NAMALWA (cell line): ENCODE data around the gene HOXD9.

ENCODE experiments used
- DNase-seq: peaks from one replicate; pipeline ENCODE4 v3.0.0-alpha.2; 2015; ENCODE audit warnings: low spot score

HOXD9 gene

DNA sequence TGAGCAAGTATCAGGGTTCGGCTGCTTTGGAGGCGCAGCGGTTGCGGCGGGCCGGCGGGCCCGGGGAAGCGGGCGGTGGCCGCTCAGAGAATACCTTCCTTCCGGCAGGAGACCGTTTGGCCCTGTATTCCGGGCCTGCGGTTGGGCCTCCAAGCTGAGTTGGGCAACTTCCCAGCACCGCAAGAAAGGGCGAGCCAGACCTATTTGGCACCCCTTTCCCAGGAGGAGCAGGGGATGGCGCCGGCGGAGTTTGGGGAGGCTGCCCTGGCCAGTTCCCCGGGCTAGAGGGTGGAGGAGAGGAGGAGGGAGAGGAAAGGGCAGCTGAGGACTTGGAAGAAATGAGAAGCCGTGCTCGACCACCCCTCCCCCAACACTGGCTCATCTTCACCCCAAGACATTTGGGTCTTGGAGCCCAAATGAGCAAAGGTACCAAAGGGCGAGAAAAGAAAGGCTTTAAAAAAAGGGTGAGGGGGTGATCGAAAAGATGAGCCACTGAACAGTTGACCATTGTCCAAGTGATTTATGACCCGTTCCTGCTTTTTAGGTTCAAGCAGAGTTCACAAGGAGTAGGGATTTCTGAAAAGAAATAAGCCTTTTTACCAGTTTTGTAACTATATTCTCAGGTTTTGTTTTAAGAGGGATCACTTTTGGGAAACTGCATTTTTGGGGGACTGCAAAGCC is 43.0 kb downstream of the HOXD9 start:
- DNase-seq: no peak

DNA sequence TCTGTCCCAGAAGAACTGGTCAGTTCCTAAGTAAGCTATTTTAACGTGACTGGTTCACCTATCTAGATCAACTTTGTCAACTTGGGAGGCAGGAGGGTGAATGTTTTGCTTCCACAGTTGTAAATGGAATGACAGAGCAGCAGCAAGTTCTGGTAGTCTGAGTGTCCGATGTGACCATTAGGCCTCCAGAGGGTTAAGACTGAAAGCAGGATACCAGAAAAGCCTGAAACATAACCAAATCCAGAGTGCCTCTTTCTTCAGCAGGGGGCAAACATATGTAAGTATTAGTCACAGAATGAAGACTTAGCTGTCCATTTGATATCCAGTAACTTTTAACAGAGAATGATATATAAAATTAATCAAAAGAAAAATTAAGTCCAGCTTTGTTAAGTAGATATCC is 43.8 kb downstream of the HOXD9 start:
- no peak for DNase-seq

DNA sequence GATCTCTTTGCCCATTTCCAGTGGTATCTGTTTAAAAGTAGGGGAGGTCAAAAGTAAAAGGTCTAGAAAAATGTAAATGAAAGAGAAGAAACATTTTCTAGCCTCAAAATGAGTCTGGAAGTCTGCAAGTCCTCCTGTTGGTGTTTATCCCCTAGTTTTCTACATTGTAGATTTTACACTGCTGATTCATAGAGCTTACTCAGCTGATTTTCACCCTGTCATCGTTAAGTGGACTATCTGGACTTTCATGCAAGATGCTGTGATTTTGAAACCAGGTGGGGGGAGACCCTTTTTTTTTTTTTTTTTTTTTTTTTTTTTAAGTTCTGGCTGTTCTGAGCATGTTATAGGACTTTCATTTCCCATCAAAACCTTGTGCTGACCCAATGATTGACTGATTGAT is 44.9 kb downstream of the HOXD9 start:
- DNase-seq: no peak

DNA sequence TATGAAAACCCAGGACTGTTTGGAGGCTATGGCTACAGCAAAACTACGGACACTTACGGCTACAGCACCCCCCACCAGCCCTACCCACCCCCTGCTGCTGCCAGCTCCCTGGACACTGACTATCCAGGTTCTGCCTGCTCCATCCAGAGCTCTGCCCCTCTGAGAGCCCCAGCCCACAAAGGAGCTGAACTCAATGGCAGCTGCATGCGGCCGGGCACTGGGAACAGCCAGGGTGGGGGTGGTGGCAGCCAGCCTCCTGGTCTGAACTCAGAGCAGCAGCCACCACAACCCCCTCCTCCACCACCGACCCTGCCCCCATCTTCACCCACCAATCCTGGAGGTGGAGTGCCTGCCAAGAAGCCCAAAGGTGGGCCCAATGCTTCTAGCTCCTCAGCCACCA is 46.7 kb downstream of the HOXD9 start:
- DNase-seq: no peak

DNA sequence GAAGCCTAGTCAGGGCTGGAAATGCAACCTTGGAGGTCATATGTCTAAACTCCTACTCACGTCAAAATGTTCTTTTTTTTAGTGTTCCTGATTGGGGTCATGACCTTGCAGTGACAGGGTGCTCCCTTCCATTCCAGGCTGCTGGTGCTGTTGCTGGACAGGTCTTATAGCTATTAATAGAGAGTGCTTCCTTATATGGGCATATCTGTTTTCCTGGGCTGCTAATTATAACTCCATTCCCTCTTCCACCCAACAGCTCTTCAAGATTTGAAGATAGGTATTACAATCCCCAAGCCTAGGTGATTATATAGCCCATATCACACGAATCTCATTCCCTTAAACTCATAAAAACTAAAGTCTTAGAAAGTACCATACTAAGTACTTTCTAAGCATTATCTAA is 47.2 kb downstream of the HOXD9 start:
- no peak for DNase-seq

DNA sequence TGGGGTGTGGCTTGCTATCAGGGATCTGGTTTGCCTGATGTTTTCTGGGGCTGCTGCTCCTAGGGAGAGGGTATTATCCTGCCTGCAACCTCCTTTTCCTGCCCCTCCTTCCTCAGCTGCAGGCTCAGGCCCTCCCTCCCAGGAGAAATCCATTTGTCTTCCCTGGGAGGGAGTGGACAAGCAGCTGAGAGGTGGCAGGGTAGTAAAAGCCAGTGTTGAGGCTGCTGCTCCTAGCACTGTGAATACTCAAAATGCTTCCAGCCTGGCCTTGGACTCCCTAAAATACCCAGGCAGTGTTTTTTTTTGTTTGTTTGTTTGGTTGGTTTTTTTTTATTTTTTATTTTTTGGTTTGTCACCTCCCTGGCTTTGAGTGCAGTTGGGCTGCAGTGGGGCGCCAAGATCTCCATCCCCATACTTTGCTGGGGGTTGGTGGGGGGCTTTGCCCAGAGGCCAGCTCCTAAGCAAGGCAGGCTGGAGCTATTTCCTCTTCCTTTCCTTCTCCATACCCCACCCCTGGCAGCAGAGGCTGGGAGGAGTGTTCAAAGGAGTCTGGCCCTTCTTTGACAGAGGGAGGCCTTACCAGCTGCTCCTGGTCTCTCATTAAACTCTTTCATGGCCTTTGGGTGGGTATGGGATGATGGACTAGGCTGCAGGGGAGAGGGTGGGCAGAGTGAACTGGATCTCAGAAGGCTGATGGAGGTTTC is 48.2 kb downstream of the HOXD9 start:
- no peak for DNase-seq

DNA sequence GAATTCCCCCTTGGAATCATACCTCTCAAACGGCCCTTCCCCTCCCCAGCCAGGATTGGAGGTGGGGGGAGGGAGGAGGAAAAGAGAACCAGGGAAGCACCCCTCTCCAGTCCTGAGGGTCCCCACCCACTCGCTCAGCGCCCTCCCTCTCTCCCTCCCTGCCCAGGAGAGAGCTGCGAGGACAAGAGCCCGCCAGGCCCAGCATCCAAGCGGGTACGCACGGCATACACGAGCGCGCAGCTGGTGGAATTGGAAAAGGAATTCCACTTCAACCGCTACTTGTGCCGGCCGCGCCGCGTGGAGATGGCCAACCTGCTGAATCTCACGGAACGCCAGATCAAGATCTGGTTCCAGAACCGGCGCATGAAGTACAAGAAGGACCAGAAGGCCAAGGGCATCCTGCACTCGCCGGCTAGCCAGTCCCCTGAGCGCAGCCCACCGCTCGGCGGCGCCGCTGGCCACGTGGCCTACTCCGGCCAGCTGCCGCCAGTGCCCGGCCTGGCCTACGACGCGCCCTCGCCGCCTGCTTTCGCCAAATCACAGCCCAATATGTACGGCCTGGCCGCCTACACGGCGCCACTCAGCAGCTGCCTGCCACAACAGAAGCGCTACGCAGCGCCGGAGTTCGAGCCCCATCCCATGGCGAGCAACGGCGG is 49.0 kb downstream of the HOXD9 start:
- DNase-seq: no peak

DNA sequence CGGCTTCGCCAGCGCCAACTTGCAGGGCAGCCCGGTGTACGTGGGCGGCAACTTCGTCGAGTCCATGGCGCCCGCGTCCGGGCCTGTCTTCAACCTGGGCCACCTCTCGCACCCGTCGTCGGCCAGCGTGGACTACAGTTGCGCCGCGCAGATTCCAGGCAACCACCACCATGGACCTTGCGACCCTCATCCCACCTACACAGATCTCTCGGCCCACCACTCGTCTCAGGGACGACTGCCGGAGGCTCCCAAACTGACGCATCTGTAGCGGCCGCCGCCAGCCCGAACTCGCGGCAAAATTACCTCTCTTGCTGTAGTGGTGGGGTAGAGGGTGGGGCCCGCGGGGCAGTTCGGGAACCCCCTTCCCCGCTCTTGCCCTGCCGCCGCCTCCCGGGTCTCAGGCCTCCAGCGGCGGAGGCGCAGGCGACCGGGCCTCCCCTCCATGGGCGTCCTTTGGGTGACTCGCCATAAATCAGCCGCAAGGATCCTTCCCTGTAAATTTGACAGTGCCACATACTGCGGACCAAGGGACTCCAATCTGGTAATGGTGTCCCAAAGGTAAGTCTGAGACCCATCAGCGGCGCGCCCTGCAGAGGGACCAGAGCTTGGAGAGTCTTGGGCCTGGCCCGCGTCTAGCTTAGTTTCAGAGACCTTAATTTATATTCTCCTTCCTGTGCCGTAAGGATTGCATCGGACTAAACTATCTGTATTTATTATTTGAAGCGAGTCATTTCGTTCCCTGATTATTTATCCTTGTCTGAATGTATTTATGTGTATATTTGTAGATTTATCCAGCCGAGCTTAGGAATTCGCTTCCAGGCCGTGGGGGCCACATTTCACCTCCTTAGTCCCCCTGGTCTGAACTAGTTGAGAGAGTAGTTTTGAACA is 49.7 kb downstream of the HOXD9 start:
- no peak for DNase-seq

DNA sequence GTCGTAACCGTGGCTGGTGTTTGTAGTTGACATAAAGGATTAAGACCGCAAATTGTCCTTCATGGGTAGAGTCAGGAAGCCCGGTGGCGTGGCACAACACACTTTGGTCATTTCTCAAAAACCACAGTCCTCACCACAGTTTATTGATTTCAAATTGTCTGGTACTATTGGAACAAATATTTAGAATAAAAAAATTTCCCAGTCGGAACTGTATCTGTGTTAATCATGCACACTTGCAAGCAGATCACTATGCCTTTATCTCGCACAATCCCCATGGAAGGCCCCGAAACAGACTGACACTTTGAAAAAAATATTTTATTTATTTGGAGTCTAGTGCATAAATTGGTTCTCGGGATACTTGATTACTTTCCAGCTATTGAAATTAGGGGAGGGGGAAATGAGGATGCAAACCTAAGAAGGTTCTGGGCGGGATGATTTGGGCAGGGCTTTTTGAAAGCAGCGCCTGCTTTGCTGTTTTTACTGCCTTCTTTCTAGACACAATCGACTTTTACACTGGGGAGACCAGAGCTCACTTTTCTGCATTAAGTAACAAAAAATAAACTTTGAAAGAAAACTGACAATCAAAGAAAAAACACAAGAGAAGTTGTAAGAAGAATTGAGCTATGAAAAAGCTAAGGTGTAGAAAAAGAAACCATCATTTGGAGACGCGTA is 50.5 kb downstream of the HOXD9 start:
- no peak for DNase-seq

DNA sequence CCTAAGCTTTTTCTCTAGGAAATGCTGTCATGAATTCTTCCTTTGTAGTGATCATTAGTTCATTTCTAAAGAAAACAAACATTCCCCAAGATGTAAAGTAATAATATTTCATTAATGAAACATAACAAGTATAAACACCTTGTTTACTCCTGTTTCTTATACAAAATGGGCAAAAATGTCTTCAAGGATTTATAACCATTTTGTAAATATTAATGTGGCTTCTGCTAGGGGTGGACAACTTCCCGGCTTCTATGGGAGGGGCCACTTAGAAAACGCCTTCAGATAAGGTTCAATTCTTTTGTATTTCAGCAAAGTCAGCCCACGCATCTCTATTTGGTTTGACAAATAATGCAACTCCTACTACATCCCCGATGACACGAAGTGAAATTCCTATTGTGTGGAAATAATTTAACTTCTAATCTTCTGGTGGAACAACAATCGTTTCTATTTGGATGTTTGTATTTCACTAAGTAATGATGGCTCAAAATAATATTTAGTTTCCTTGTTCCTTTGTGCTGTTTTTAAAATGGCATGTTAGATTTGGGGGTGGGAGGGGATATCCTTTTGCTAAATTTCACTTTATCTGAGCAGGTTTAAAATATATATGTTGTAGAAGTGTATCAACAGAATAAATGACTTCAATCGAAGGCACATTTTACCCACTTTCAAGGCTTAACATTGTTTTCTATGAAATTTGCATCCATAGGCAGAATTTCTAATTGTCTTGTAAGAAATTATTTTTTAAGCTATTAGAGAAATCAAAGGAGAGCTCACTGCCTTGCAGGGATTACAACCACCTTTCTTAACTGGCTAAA is 51.3 kb downstream of the HOXD9 start:
- DNase-seq: no peak

DNA sequence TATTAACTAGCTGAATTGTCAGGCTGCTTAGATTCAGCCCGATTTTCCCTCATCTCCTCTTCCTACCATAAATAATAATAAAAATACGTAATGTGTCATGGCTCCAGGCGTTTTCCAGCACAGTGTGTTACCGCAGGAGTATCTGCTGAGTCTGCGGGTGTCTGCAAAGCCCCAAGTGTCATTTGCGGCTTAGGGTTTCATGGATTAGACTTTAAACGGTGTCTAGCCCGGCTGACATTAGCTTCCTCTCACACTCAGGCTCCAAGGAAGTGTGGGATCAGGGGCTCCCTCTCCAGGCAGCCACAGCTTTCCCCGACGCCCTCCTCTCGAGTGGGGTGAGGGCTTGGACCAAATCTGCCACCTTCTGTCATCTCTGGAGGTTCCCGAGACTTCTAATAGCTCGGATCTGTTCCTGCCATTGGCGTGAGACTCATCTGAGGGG is 51.9 kb downstream of the HOXD9 start:
- DNase-seq: no peak
